Sigmoid colon (tissue), 4 donors: ENCODE measurements around the gene MSANTD2.

Source experiments
- EP300 ChIP-seq, 4 donors: sonication (generic); formaldehyde crosslinking; IDR thresholded peaks; one replicate each; pipeline ENCODE4 v1.6.1; 2017; ENCODE audit warnings: antibody characterized with exemption in 4 of 4
- POLR2A ChIP-seq, 2 donors: fragments of 450-650 bp; IDR thresholded peaks; one replicate each; pipeline ENCODE4 v1.6.1; 2016; ENCODE audit warnings: antibody characterized with exemption in 2 of 2, mild to moderate bottlenecking in 2 of 2, moderate library complexity in 2 of 2
- TF ChIP-seq, protein P1 (sequence below), 4 experiments: fragments of 450-650 bp in 3 of 4; fragments of 200-600 bp in 1 of 4; IDR thresholded peaks; one replicate each; pipeline ENCODE4 v1.5.1; 2016 to 2019; ENCODE audit warnings: antibody characterized with exemption in 4 of 4, mild to moderate bottlenecking in 3 of 4, moderate library complexity in 2 of 4

DNA sequence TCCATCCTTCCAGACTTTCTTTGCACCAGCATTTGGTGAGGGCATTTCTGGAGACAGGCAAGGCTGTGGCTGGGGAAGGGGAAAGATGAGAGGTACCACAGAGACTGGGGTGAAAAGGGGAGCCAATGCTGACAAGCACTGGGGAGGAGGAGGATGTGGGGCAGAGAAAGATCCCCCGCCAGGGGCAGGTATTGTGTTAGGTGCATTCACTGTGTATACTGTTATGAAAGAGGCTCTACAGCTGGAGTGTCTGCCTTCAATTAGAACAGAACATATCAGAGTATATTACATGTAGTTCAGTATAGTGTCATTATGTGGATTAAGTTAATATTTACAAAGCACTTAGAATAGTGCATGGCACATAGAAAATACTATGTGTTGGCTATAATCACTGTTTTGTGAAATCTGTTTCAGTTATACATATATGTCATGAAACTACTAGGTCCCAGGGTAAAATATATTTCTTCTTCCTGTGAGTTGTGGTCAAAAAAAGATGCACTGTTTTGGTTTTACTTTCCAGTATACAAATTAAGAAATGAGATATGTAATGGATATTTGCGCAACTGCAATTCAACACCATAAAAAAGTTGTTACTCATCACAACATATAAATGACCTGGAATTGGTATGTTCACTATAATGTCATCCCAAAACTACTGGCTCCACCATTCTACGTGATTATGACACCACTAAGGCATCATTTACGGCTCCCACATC is 8.4 kb downstream of the MSANTD2 start:
- TF ChIP-seq POLR2A (IDR thresholded peaks at IDR 0.05), result no peak
- TF ChIP-seq, protein P1, sequence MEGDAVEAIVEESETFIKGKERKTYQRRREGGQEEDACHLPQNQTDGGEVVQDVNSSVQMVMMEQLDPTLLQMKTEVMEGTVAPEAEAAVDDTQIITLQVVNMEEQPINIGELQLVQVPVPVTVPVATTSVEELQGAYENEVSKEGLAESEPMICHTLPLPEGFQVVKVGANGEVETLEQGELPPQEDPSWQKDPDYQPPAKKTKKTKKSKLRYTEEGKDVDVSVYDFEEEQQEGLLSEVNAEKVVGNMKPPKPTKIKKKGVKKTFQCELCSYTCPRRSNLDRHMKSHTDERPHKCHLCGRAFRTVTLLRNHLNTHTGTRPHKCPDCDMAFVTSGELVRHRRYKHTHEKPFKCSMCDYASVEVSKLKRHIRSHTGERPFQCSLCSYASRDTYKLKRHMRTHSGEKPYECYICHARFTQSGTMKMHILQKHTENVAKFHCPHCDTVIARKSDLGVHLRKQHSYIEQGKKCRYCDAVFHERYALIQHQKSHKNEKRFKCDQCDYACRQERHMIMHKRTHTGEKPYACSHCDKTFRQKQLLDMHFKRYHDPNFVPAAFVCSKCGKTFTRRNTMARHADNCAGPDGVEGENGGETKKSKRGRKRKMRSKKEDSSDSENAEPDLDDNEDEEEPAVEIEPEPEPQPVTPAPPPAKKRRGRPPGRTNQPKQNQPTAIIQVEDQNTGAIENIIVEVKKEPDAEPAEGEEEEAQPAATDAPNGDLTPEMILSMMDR (IDR thresholded peaks at IDR 0.05), result no peak
- TF ChIP-seq EP300 (IDR thresholded peaks at IDR 0.05), result no peak
